Stimulated activated CD8-positive, alpha-beta memory T cell treated with anti-CD3 and anti-CD28 coated beads, Interleukin-7, amount 100 ng/mL, for 24 hours (primary cell): Measurements from ENCODE around the gene SGO1.
"Not testable (repeated sequence)": the region's sequence is repeated elsewhere in the genome, so short reads cannot be mapped to it uniquely, and the experiment has no call there.

Experiments
- DNase-seq: peaks from one replicate; pipeline ENCODE4 v3.0.0-alpha.2; 2020; ENCODE audit warnings: low read depth

SGO1 gene

DNA sequence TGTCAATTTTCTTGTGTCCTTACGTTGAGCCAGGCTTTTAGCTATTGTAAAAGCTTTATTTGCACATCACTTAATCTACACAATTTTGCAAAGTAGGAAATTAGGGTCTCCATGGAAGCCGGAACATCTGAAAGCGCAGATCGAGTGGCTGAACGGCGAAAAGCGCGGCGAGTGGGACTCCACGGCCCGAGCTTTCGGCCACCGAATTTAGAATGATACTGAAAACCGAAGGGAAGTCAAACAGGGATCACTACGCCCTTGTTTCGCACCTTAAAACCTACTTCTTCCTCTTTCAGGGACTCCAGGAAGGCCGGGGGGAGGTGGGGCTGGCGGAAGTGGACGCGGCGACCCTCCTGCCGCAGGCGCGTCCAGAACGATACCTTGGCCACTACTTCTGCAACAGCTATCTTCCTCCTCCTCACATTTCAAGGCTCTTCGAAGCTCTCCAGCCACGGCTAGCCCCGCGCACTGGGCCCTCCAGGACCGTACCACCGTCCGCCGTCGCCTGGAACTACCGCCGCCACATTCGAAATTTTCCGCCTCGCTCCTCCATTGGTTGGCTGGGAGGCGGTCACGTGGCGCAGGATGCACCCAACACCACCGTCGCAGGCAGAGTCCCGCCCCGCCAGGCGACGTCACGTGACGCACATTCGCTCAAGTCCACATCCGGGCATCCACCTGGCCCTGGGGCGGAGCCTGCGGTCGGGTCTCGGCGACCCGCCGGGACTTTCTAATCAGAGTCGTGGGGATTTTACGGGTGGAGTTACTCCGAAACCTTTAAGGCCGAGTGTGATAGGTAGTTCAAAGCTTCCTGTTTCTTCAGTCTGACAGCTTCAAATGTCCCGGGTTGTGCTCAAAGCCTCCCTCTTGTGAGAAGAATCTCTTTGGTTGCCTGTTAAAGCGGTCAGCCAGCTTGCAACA lies at the start of gene SGO1:
Gene SGO1, minus strand, starts transcription at position 528 of the 921 bp plus-strand sequence. CDS start 2,179 bp downstream, outside the sequence.
- DNase-seq, result peak; percentile 100

GRCh38 chr3:20235796-20236195 lies 49.8 kb upstream of the SGO1 start:
- DNase-seq, result no peak

DNA sequence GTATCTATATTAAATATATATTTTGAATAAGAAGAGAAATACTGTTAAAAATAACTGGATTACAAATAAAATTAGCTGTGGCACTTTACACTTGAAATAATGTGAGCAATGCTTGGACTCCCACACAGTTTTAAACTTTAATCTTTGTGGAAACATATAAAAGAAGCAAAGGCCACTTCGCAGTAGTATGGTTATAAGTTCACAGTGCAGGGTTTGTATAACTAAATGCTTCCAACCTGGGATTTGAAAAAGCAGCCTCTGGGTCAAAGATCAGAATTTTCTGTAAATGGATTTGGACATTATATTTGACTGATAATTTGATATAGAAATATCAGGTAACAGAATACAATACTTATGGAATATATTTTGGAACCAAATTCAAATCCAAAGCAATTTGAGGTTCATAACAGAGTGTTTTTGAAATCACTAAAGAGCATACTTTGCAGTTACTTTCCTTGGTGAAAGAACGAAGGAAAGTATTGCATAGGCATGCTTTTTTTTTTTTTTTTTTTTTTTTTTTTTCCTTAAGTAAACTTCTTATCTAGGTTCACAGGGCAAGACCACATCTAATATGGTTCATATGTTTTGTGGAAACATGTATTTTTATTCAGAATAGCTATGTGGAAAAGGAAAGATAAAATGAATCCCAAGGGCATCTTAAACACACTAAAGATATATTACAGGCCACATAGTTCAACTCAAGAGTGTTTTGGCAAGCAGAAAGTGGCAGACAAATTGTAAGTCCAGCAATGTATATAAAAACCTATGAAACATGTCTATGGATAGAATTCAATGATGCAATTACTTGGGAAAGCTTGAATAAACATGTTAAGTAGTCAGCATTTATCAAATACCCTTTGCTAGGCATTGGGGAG lies 47.1 kb upstream of the SGO1 start:
- DNase-seq, result no peak

GRCh38 chr3:20230954-20231353 lies 44.9 kb upstream of the SGO1 start:
- no peak for DNase-seq

GRCh38 chr3:20225769-20226168 lies 39.8 kb upstream of the SGO1 start:
- DNase-seq, result no peak

- no peak for DNase-seq
These were observed 36.3 kb upstream of the SGO1 start for GRCh38 chr3:20222274-20222673.

- DNase-seq, result no peak
These were observed 32.2 kb upstream of the SGO1 start for GRCh38 chr3:20218215-20218614.

DNA sequence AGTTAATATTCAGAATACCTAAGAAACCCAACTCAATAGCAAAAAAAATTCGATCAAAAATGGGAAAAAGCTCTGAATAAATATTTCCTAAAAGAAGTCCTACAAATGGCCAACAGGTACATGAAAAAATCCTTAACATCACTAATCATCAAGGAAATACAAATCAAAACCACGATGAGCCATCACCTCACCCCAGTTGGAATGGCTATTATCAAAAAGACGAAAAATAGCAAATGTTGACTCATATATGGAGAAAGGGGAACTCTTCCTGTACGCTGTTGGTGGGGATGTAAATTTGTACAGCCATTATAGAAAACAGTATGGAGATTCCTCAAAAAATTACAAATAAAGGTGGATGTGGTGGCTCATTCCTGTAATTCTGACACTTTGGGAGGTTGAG lies 29.6 kb upstream of the SGO1 start:
- DNase-seq, result no peak

GRCh38 chr3:20213491-20213890 lies 27.5 kb upstream of the SGO1 start:
- DNase-seq, result not testable (repeated sequence)

GRCh38 chr3:20207945-20208344 lies 21.9 kb upstream of the SGO1 start:
- DNase-seq, result not testable (repeated sequence)

DNA sequence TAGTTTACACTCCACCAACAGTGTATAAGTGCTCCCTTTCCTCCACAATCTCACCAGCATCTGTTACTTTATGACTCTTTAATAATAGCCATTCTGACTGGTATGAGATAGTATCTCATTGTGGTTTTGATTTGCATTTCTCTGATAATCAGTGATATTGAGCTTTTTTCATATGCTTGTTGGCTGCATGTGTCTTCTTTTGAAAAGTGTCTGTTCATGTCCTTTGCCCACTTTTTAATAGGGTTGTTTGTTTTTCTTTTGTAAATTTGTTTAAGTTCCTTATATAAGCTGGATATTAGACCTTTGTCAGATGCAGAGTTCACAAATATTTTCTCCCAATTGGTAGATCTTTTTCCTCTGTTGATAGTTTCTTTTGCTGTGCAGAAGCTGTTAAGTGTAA lies 19.9 kb upstream of the SGO1 start:
- DNase-seq, result not testable (repeated sequence)

DNA sequence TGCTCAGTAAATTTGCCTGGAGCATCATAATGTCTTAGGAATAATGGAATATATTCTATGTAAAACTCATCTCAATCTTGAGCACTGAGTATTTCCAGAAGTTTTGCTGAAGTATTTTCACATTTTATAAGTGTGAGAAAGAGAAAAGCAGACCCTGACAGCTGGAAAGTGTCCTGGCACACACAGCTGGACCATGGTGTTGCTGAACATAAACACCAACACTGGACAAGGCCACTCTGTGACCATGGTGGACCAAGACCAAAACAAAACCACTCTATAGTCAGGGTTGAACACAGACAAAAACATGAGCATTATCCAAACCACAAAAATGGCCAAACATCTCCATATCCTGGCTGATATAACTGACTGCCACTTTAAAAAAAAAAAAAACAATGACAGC lies 15.1 kb upstream of the SGO1 start:
- DNase-seq, result no peak

DNA sequence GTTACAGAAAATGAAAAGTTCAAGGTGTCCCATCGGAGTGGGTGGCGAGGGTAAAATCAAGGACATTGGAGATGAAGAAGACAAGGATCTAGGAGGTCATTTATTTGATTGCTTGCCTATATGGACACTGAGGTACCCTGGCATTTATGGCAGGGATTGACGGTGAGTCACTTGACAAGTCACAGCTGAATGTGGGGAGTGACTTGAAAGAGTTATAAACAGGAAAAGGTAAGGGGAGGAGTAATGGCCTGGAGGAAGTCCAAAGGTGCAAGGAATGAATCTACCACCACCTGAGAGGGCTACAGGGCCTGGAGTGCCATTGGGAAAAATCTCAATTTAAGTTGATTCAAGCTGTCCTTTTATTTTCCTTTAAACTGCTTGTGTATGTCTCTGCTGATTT lies 11.8 kb upstream of the SGO1 start:
- DNase-seq, result no peak

DNA sequence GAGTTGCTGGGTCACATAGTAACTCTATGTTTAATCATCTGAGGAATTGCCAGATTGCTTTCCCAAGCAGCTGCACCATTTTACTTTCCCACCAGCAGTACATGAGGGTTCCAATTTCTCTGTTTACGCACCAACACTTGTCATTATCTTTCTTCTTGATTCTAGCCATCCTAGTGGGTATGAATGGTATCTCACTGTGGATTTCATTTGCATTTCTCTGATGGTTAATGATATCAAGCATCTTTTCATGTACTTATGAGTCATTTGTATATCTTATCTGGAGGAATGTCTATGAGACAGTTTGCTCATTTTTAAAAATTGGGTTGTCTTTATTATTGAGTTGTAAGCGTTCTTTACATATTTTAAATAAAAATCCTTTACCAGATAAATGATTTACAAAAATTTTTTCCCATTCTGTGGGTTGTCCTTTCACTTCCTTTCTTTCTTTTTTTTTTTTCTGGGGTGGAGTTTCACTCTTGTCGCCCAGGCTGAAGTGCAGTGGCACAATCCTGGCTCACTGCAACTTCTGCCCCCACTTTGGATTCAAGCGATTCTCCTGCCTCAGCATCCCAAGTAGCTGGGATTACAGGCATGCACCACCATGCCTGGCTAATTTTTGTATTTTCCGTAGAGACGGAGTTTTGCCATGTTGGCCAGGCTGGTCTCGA lies 8.9 kb upstream of the SGO1 start:
- DNase-seq, result no peak

DNA sequence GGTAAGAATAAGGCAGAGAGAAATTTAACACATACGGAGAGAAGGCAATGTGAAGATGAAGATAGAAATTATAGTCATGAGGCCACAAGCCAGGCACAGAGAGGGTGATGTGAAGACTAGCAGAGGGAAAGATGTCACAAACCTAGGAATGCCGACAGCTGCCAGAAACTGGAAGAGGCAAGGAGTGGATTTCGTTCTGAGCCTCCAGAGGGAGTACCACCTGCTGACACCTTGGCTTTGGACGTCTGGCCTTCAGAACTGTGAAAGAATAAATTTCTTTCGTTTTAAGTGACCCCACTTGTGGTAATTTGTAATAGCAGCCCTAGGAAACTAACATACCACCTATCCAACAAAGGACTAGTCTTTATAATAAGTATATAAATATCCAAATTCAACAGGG lies 5.0 kb upstream of the SGO1 start:
- no peak for DNase-seq

- no peak for DNase-seq
These were observed 596 bp upstream of the SGO1 start for GRCh38 chr3:20186600-20187004.

- no peak for DNase-seq
These were observed 701 bp downstream of the SGO1 start for GRCh38 chr3:20185331-20185678.

- DNase-seq, result no peak
These were observed 3.8 kb downstream of the SGO1 start for GRCh38 chr3:20182206-20182605.

- DNase-seq, result no peak
These were observed 4.7 kb downstream of the SGO1 start for GRCh38 chr3:20181276-20181675.

- DNase-seq, result no peak
These were observed 12.1 kb downstream of the SGO1 start for GRCh38 chr3:20173844-20174410.

DNA sequence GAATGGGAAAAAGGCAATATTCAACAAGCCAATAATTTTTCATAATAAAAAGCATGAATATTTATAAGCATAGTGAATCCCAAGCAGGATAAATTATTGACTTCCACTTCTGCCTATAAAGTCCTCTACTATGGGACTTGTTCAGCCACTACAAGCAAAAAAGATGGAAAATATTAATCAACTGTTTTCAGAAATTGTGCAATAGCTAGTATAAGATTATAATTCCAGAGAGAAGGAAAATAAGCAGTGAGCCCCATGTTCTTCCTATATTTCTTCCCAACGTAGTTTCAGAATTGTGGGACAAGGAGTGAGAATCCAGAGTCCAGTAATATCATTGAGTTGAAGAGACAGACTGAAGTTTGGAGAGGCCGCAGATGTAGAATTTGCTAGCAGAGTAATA lies 24.3 kb downstream of the SGO1 start:
- DNase-seq, result no peak

DNA sequence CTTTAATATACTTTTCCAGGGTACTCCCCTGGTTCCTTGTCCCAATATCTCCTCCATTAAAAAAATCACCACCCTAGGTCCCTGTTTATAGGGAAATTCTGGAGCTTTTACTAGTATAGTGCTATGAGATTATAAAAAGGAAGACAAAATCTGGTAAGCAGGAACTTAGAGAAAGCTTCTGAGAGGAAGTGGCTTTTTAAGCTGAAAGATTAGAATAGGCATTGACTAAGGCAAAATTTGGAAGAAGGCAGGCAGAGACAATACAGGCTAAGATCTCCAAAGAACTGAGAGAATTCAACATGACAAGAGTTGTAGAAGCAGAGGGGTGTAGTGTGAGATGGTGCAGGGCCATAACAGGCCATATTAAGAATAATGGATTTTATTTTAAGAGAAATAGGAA lies 25.8 kb downstream of the SGO1 start:
- no peak for DNase-seq
